H1 (cell line): ENCODE measurements around the gene IFI27L1. TPM values are rescaled to one million over a fixed set of nuclear protein-coding genes. Genes with fewer than 3 reads are reported as not detected.

Experiments
- CTCF ChIA-PET: fragments of 300-600 bp; sonication (Branson Sonifier 250); formaldehyde crosslinking; loops from one replicate; lab custom pipeline; 2021; ENCODE audit not compliant: partially characterized antibody; lab: Charles Lee
- POLR2A ChIA-PET: fragments of 300-600 bp; sonication (Branson Sonifier 250); formaldehyde crosslinking; loops from one replicate; lab custom pipeline; 2021; ENCODE audit warnings: inconsistent platforms; ENCODE audit not compliant: partially characterized antibody; lab: Charles Lee
- DNase-seq, 2 experiments: peaks; one replicate each; pipeline versions ENCODE4 v3.0.0 to v3.0.0-alpha.2; 2010 to 2022; ENCODE audit warnings: low spot score in 2 of 2, low read depth in 1 of 2, mixed read lengths in 1 of 2
- FAIRE-seq: peaks from 2 replicates; lab custom pipeline; 2011; peaks lifted over from hg19 to GRCh38; lab: Jason Lieb, UNC
- H2AFZ ChIP-seq: 2 replicates; pipeline ENCODE4 v1.8.1; 2012; ENCODE audit warnings: low read length, inconsistent platforms
- H2AK5ac ChIP-seq: 2 replicates; pipeline ENCODE4 v1.6.1; 2013; ENCODE audit warnings: low read depth, low read length
- H2BK120ac ChIP-seq: replicated peaks from 2 replicates; pipeline ENCODE3; 2013; ENCODE audit warnings: low read depth, low read length, inconsistent platforms
- H2BK12ac ChIP-seq: 2 replicates; pipeline ENCODE4 v1.6.1; 2013; ENCODE audit warnings: low read depth, low read length
- H2BK15ac ChIP-seq: 2 replicates; pipeline ENCODE4 v1.6.1; 2013; ENCODE audit warnings: low read length
- H2BK20ac ChIP-seq: 2 replicates; pipeline ENCODE4 v1.6.1; 2013; ENCODE audit warnings: low read length
- H2BK5ac ChIP-seq: 2 replicates; pipeline ENCODE4 v1.6.1; 2013; ENCODE audit warnings: low read depth, low read length
- H3K14ac ChIP-seq: 2 replicates; pipeline ENCODE4 v1.6.1; 2013; ENCODE audit warnings: inconsistent platforms; ENCODE audit not compliant: insufficient read length
- H3K18ac ChIP-seq: 2 replicates; pipeline ENCODE4 v1.6.1; 2013; ENCODE audit warnings: low read length; ENCODE audit errors: extremely low read depth
- H3K23ac ChIP-seq: 2 replicates; pipeline ENCODE4 v1.6.1; 2013; ENCODE audit warnings: inconsistent platforms; ENCODE audit not compliant: insufficient read length
- H3K23me2 ChIP-seq: 2 replicates; pipeline ENCODE4 v1.6.1; 2013; ENCODE audit warnings: low read depth, low read length
- H3K27ac ChIP-seq: 2 replicates; pipeline ENCODE4 v1.6.1; 2011; ENCODE audit warnings: low read depth, low read length, inconsistent platforms
- H3K27me3 ChIP-seq, 4 experiments: replicated peaks in 1 of 4; 1 replicate in 1 of 4; 2 replicates in 3 of 4; pipeline versions ENCODE4 v1.6.1 to v1.8.1; 2011 to 2013; ENCODE audit warnings: low read length in 3 of 4, mild to moderate bottlenecking in 3 of 4, inconsistent platforms in 2 of 4, mixed read lengths in 2 of 4, moderate library complexity in 1 of 4; ENCODE audit not compliant: control insufficient read depth in 3 of 4, insufficient read depth in 3 of 4; ENCODE audit errors: extremely low read depth in 1 of 4
- H3K36me3 ChIP-seq, 4 experiments: 2 replicates each; pipeline versions ENCODE4 v1.6.1 to v1.8.1; 2011 to 2013; ENCODE audit warnings: mild to moderate bottlenecking in 4 of 4, low read length in 3 of 4, moderate library complexity in 2 of 4, control low read depth in 1 of 4, inconsistent platforms in 1 of 4; ENCODE audit not compliant: insufficient read depth in 4 of 4, control insufficient read depth in 2 of 4
- H3K4ac ChIP-seq: replicated peaks from 2 replicates; pipeline ENCODE3; 2013; ENCODE audit warnings: low read length, low read depth, mixed read lengths, inconsistent platforms; ENCODE audit not compliant: insufficient read length
- H3K4me1 ChIP-seq, 4 experiments: replicated peaks in 1 of 4; 1 replicate in 1 of 4; 2 replicates in 3 of 4; pipeline versions ENCODE4 v1.6.1 to v1.8.1; 2011 to 2013; ENCODE audit warnings: low read length in 3 of 4, inconsistent platforms in 2 of 4, mixed read lengths in 1 of 4; ENCODE audit not compliant: insufficient read depth in 4 of 4, control insufficient read depth in 3 of 4
- H3K4me2 ChIP-seq, 2 experiments: 2 replicates each; pipeline versions ENCODE4 v1.6.1 to v1.8.1; 2011 to 2013; ENCODE audit warnings: low read depth in 2 of 2, low read length in 2 of 2, control low read depth in 1 of 2, inconsistent platforms in 1 of 2, mild to moderate bottlenecking in 1 of 2; ENCODE audit not compliant: insufficient read depth in 1 of 2
- H3K4me3 ChIP-seq, 4 experiments: fragments of 200-600, 300-600 bp in 1 of 4; sonication (generic), shearing (Covaris generic), sonication (Bioruptor Twin) in 1 of 4; 2 replicates each; pipeline versions ENCODE4 v1.5.1 to v1.8.1; 2011 to 2016; ENCODE audit warnings: low read length in 4 of 4, low read depth in 3 of 4, control low read depth in 2 of 4, inconsistent platforms in 2 of 4, mild to moderate bottlenecking in 2 of 4, mixed read lengths in 1 of 4, moderate library complexity in 1 of 4; ENCODE audit not compliant: insufficient read depth in 2 of 4; ENCODE audit errors: extremely low read depth in 1 of 4
- H3K56ac ChIP-seq: replicated peaks from 2 replicates; pipeline ENCODE3; 2013; ENCODE audit warnings: low read depth, mild to moderate bottlenecking, mixed read lengths, low read length, inconsistent platforms; ENCODE audit not compliant: insufficient read length
- H3K79me1 ChIP-seq: 2 replicates; pipeline ENCODE4 v1.6.1; 2013; ENCODE audit warnings: low read depth, low read length, control low read depth
- H3K79me2 ChIP-seq, 2 experiments: 2 replicates each; pipeline versions ENCODE4 v1.6.1 to v1.8.1; 2012 to 2013; ENCODE audit warnings: low read length in 2 of 2, mild to moderate bottlenecking in 2 of 2, inconsistent platforms in 1 of 2; ENCODE audit not compliant: insufficient read depth in 2 of 2, control insufficient read depth in 1 of 2
- H3K9ac ChIP-seq, 4 experiments: replicated peaks in 1 of 4; 1 replicate in 1 of 4; 2 replicates in 3 of 4; pipeline versions ENCODE4 v1.6.1 to v1.8.1; 2011 to 2013; ENCODE audit warnings: low read depth in 3 of 4, low read length in 3 of 4, control low read depth in 2 of 4, mild to moderate bottlenecking in 2 of 4, moderate library complexity in 2 of 4, inconsistent platforms in 1 of 4; ENCODE audit errors: extremely low read depth in 1 of 4
- H3K9me3 ChIP-seq, 2 experiments: 2 replicates each; pipeline versions ENCODE4 v1.6.1 to v1.8.1; 2012 to 2013; ENCODE audit warnings: mild to moderate bottlenecking in 2 of 2, moderate library complexity in 2 of 2, control low read depth in 1 of 2, inconsistent platforms in 1 of 2, low read depth in 1 of 2, low read length in 1 of 2, mixed read lengths in 1 of 2; ENCODE audit not compliant: insufficient read depth in 2 of 2
- H4K20me1 ChIP-seq, 2 experiments: replicated peaks in 1 of 2; 2 replicates each; pipeline versions ENCODE3 to v1.8.1; 2011 to 2013; ENCODE audit warnings: inconsistent platforms in 2 of 2, low read length in 2 of 2, mild to moderate bottlenecking in 1 of 2; ENCODE audit not compliant: insufficient read depth in 2 of 2, control insufficient read depth in 1 of 2
- H4K5ac ChIP-seq: 2 replicates; pipeline ENCODE4 v1.6.1; 2013; ENCODE audit warnings: low read length, low read depth, mixed read lengths, inconsistent platforms; ENCODE audit not compliant: insufficient read length
- H4K8ac ChIP-seq: 2 replicates; pipeline ENCODE4 v1.8.0; 2013; ENCODE audit warnings: mild to moderate bottlenecking, moderate library complexity, low read length, inconsistent platforms; ENCODE audit not compliant: insufficient read depth; ENCODE audit errors: extremely low read depth
- H4K91ac ChIP-seq: replicated peaks from 2 replicates; pipeline ENCODE3; 2013; ENCODE audit warnings: low read length, mixed read lengths, inconsistent platforms; ENCODE audit not compliant: insufficient read length
- BCL11A ChIP-seq, 2 experiments: IDR thresholded peaks; one replicate each; pipeline ENCODE4 v1.6.1; 2011; ENCODE audit warnings: low read depth in 2 of 2, low read length in 2 of 2, mild to moderate bottlenecking in 2 of 2
- CBX8 ChIP-seq: fragments of 300-800, 300-1000 bp; sonication (generic); IDR thresholded peaks from 2 replicates; pipeline ENCODE4 v1.7.1; 2016; ENCODE audit warnings: low read depth, low read length, borderline replicate concordance
- CREB1 ChIP-seq: IDR thresholded peaks from 2 replicates; pipeline ENCODE4 v1.6.1; 2012; ENCODE audit warnings: inconsistent platforms
- CTCF ChIP-seq, 3 experiments: IDR thresholded peaks; 1 replicate in 2 of 3; 2 replicates in 1 of 3; pipeline versions ENCODE4 v1.5.1 to v1.6.1; 2011; ENCODE audit warnings: low read length in 3 of 3, mild to moderate bottlenecking in 3 of 3, inconsistent platforms in 2 of 3, low read depth in 1 of 3, moderate library complexity in 1 of 3; ENCODE audit not compliant: insufficient read depth in 1 of 3; ENCODE audit errors: control extremely low read depth in 1 of 3
- MAX ChIP-seq: IDR thresholded peaks from 2 replicates; pipeline ENCODE4 v1.6.1; 2012; ENCODE audit warnings: inconsistent platforms
- NRF1 ChIP-seq: IDR thresholded peaks from 2 replicates; pipeline ENCODE4 v1.6.1; 2011; ENCODE audit warnings: mild to moderate bottlenecking, low read depth, low read length, improper control_type of control experiment
- RNF2 ChIP-seq: fragments of 200-900, 300-1000 bp; sonication (generic); IDR thresholded peaks from 2 replicates; pipeline ENCODE4 v1.7.1; 2016; ENCODE audit warnings: borderline replicate concordance, low read depth, mild to moderate bottlenecking, antibody characterized with exemption, low read length; ENCODE audit not compliant: poor library complexity, severe bottlenecking; ENCODE audit errors: missing control alignments
- SIX5 ChIP-seq: IDR thresholded peaks from 2 replicates; pipeline ENCODE4 v1.6.1; 2011; ENCODE audit warnings: mild to moderate bottlenecking, low read depth, low read length
- SP1 ChIP-seq: IDR thresholded peaks from 2 replicates; pipeline ENCODE4 v1.6.1; 2011; ENCODE audit warnings: low read depth, low read length
- USF2 ChIP-seq: IDR thresholded peaks from 2 replicates; pipeline ENCODE4 v1.6.1; 2011; ENCODE audit warnings: low read length, improper control_type of control experiment
- WGBS, 2 experiments: shearing (Covaris generic) in 1 of 2; methylation state at CpG; one replicate each; pipeline versions ENCODE4 v1.1.6 to v1.1.7; 2013 to 2015; ENCODE audit warnings: low lambda C conversion rate in 2 of 2, mixed read lengths in 2 of 2, inconsistent platforms in 1 of 2, low coverage in 1 of 2, missing lambda C conversion rate in 1 of 2; ENCODE audit not compliant: insufficient replicate concordance in 2 of 2, insufficient coverage in 1 of 2, insufficient read length in 1 of 2; ENCODE audit errors: extremely low coverage in 1 of 2, missing lambda C conversion rate in 1 of 2; 5-methylcytosine and 5-hydroxymethylcytosine counted together
- polyA plus RNA-seq, 7 experiments: library from polyadenylated mRNA; depleted of rRNA in 3 of 7; stranded (reverse) in 5 of 7; unstranded in 2 of 7; fragments of >200 nt in 5 of 7; fragments of 200-250 nt in 2 of 7; gene quantifications; 1 replicate in 5 of 7; 2 replicates in 1 of 7; 4 replicates in 1 of 7; pipeline versions ENCODE4 v1.2.1 to v1.2.3, GENCODE V29; 2011 to 2013; ENCODE audit warnings: missing spikeins in 2 of 7, mixed read lengths in 2 of 7
- total RNA-seq: library from RNA; stranded (reverse); fragmentation: NEBNext Ultra II Directional; extraction: Animal tissue kit (Norgen Biotek cat#: 25700); gene quantifications from 2 replicates; pipeline ENCODE4 v1.2.1, GENCODE V29; 2021

IFI27L1 gene
- total and polyA plus RNA-seq, 2 of the 8 experiments (the other 6 are each of a cell fraction or from before 2014, with no cell fraction given): 21.2 to 30.5 TPM

- Histone ChIP-seq H2BK12ac (no peak overlapping the region), H3K27ac (no peak overlapping the region), H4K5ac (no peak overlapping the region), H3K4me1 (peaks cover 0 to 4% (median under 1%) of the 10 kb centered on the region in 4 experiments; a peak in 2 of 7 replicates), H3K56ac (no peak overlapping the region), H2AK5ac (no peak overlapping the region), H3K23ac (no peak overlapping the region), H2BK5ac (no peak overlapping the region), H3K23me2 (no peaks in the 10 kb centered on the region), H2BK120ac (no peak overlapping the region), H3K9ac (no peak overlapping the region), H4K8ac (no peak overlapping the region), H2BK15ac (no peak overlapping the region), H3K27me3 (no peaks in the 10 kb centered on the region), H2BK20ac (no peak overlapping the region), H3K18ac (no peak overlapping the region), H3K4me3 (no peak overlapping the region), H3K9me3 (no peaks in the 10 kb centered on the region), H3K79me2 (no peaks in the 10 kb centered on the region), H3K14ac (no peak overlapping the region), H4K20me1 (no peaks in the 10 kb centered on the region), H3K79me1 (no peaks in the 10 kb centered on the region), H2AFZ (no peak overlapping the region), H3K4me2 (no peak overlapping the region), H3K36me3 (no peaks in the 10 kb centered on the region), H4K91ac (no peak overlapping the region), H3K4ac (no peak overlapping the region)
- ChIA-PET CTCF (interaction anchor here (0.9 to 2.3 kb wide), 8 partner anchors 11 to 96 kb away, joined by 3 to 8 read pairs (median 4); no protein-coding TSS in a partner anchor), POLR2A (interaction anchor here (1.3 kb wide), 1 partner anchor 32 kb away, joined by 3 read pairs; no protein-coding TSS in a partner anchor)
- DNase-seq: no peak
- FAIRE-seq: no peak
- WGBS, 2 experiments: 90% methylated on average over 10 of the region's 10 CpGs; no CpG with 5 or more reads in 1 of the 2 experiments
- no peak for TF ChIP-seq RNF2
- TF ChIP-seq SP1: no peak
- no peak for TF ChIP-seq NRF1
- no peak for TF ChIP-seq CREB1
- TF ChIP-seq USF2: no peak
- TF ChIP-seq SIX5: no peak
- TF ChIP-seq CBX8: no peak
- no peak for TF ChIP-seq MAX
- no peak for TF ChIP-seq BCL11A (IDR thresholded peaks at IDR 0.05; ENCODE audit: low read depth in 2 of 2, low read length in 2 of 2)
- no peak for TF ChIP-seq CTCF (IDR thresholded peaks at IDR 0.05; ENCODE audit: control extremely low read depth in 1 of 3, insufficient read depth in 1 of 3, low read depth in 1 of 3, low read length in 3 of 3)
Measured at GRCh38 chr14:94104731-94105130, 23.6 kb downstream of the IFI27L1 start.
